Dermis microvascular lymphatic vessel endothelial cell (primary cell): ENCODE measurements around the gene SRPK2. TPM values are rescaled to one million over a fixed set of nuclear protein-coding genes. Genes with fewer than 3 reads are reported as not detected.
"Not testable (repeated sequence)": the region's sequence is repeated elsewhere in the genome, so short reads cannot be mapped to it uniquely, and the experiment has no call there.

Experiments used
- DNase-seq, 2 donors: peaks; one replicate each; pipeline versions ENCODE4 v3.0.0 to v3.0.0-alpha.2; 2010; ENCODE audit warnings: low read depth in 2 of 2
- total RNA-seq: library from RNA; depleted of rRNA; stranded (reverse); fragments of >200 nt; gene quantifications from 2 replicates; pipeline ENCODE4 v1.2.1, GENCODE V29; 2014

SRPK2 gene
- total RNA-seq, 1 donor from 2014 or later = 51.9 TPM

- not testable (repeated sequence) for DNase-seq
Observed at GRCh38 chr7:105194959-105195358, 193.8 kb downstream of the SRPK2 start.

DNA sequence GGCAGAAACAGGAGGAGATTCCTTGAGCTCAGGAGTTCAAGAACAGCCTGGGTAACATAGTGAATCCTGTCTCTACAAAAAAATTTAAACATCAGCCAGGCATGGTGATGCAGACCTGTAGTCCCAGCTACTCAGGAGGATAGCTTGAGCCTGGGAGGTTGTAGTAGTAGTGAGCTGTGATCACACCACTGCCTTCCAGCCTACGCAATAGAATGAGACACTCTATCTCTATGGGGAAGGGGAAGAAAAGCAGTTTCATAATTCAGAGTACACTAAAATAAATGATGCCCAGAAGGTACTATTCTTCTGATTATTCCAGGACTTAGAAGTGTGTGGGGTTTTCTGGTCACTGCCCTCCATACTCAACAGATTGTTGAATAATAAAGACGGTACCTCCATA, 197.4 kb downstream of the SRPK2 start:
- DNase-seq = no peak

- DNase-seq = no peak
Observed at GRCh38 chr7:105189859-105190492, 198.7 kb downstream of the SRPK2 start.

- no peak for DNase-seq
Observed at GRCh38 chr7:105188201-105188600, 200.5 kb downstream of the SRPK2 start.

DNA sequence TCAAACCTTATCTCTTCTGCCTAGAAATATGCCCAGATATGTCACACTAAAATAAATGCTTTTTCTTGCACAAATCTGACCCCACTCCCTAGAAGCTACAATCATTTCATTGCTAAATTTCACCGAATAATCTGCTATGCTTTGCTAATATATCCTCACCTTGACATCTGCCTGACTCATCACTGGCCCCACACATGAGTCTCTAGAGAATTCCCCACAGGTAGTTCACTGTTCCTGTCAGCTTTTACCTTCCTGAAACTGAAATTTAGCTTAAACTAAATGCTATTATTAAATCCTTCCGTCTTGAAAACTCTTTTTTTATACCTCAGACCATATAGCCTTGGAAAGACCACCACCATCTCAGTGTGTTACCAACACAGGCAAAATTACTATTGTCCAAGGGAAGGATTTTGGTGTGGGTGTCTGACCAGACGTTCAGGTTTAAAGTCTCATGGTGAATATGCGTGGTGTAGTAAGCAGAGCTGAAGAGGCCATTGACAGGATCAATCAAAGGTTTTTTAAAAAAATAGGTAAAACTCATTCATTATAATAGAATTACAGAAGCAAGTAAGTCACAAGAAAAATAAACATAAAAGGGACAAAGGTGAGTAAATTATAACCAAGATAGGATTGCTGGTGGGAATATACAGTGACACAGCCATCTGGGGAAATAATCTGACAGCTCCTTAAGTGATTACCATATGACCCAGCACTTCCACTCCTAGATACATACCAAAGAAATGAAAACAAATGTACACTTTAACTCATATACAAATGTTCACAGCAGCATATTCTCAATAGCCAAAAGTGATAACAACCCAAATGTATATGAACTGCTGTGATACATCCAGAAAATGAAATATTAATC, 201.2 kb downstream of the SRPK2 start:
- DNase-seq = no peak

GRCh38 chr7:105185290-105186010, 203.3 kb downstream of the SRPK2 start:
- no peak for DNase-seq

GRCh38 chr7:105180002-105180401, 208.7 kb downstream of the SRPK2 start:
- DNase-seq = no peak

DNA sequence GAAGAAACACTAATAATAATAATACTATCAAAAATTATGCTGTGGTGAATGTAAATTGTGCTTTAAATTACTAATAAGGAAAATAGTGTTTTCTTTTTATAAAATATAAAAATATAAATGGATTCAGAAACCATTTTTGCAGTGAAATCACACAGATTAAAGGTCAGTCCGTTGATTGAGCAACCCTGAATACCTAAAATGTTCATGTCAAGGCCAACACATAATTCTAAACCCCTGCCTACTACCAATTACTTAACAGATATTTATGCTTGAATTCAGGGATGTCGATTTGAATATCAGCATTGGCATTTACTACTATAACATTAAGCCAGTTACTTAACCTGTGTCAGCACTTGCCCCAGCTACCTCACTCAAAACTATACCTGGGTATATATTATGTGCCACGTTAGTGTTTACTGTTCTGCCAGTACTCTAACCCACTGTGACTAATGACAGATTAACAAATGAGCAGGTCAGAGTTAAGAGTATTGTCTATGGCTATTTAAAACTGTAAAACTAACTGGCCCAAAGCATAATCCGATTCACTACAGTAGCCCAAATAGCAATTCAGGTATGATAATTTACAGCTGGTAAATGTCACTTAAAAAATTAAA, 209.7 kb downstream of the SRPK2 start:
- no peak for DNase-seq

GRCh38 chr7:105178177-105178576, 210.5 kb downstream of the SRPK2 start:
- no peak for DNase-seq

DNA sequence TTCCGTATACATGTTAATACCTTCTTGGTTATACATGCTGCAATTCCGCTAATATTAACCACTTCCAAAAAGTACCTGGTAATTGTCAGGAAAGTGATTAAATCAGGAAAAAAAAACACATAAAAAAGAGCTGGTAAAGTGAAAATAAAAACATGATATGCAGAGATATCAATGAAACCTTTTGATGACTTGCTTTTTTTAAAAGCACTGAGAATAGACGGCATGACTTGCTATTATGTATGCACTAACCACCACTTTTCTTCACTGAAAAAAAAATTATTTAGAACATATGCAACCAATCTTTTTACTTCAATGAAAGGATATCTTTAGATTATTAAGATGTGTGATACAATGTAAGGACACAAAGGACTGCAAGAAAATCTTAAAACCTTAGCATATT, 211.7 kb downstream of the SRPK2 start:
- DNase-seq = no peak

GRCh38 chr7:105173586-105173985, 215.1 kb downstream of the SRPK2 start:
- no peak for DNase-seq

DNA sequence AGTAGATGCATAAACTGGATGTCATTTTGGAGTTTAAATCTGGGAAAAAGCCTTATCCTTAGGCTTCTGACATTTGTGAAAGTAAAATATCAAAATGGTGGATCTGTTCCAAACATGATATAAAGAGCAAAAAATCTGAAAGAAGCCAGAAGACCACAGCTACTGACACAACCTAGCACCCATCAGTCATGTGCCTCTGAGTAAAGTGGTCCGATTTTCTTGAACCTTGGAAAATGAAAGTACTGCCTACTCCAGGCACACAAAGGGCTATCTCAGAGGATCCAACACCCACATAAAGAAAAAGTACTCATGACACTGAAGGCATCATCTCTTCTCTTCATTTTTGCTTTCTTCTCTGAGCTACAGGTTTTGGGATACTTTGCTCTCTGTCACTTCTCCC, 224.0 kb downstream of the SRPK2 start:
- no peak for DNase-seq

DNA sequence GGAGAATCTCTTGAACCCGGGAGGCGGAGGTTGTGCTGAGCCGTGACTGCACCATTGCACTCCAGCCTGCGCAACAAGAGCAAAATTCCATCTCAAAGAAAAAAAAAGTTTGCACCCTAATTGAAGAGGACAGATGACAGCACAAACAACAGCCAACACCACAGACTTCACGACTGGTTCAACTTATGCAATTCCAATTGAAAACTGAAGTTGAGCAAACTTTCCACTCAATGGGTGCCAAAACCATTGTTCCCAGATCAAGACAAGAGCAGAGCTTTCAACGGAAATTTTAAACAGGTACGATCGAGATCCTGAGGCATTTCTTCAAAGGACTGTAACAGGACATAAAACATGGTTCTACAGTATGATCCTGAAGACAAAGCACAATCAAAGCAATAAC, 225.0 kb downstream of the SRPK2 start:
- no peak for DNase-seq

DNA sequence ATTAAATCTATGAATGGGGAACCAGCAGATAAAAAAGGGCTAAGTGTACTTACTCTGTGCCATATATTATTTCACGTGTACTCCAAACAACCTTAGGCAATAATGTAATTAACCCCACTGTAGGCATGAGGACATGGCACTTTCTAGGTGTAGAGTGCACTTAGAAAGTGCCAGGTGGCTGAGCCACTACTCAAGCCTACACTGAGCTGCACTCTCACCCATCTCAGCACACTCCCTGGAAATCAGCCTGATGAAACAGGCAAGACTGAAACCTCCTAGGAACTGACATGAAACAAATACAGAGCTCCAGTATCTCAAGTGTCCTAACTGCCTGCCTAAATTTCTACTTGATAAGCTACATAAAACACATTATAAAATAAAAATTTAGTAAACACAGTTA, 227.4 kb downstream of the SRPK2 start:
- no peak for DNase-seq

GRCh38 chr7:105157278-105157677, 231.4 kb downstream of the SRPK2 start:
- no peak for DNase-seq

DNA sequence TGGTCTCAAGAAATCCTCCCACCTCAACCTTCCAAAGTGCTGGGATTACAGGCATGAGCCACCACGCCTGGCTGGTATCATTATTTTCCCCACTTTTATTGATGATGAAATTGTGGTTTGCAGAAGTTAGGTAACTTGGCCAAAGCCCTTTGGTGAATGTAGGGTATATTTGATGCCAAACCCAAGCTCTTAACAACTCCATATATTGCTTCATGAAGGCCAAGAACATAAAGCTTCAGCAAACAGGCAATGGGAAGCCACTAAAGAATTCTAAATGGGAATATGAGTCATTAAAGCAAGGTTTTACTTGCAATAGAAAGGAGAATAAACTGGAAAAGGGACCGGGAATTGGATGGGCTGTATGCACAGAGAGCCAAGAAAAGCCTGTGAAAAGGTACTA, 232.0 kb downstream of the SRPK2 start:
- no peak for DNase-seq

GRCh38 chr7:105154084-105154483, 234.6 kb downstream of the SRPK2 start:
- DNase-seq = peak in 1 of 2 donors; percentile 66

GRCh38 chr7:105153531-105153930, 235.2 kb downstream of the SRPK2 start:
- no peak for DNase-seq

DNA sequence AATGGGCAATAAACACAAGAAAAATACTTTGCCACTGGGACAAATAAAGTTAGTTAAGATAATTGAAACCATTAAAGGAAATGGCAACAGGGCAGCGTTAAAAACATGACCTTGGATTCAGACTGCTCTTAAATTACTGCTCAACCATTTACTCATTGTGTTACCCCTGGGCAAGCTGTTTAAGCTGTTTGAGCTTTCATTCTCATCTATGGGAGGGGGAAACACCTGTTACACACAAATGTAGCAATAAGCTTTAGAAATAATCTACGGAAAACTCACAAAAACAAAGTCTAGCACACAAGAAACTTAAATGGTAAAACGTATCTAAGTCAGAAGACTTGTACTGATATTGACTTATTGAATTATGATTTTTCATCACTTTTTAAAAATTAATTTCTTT, 237.6 kb downstream of the SRPK2 start:
- DNase-seq = no peak

GRCh38 chr7:105149827-105150226, 238.9 kb downstream of the SRPK2 start:
- DNase-seq = peak in 1 of 2 donors; percentile 61

- peak in 1 of 2 donors; percentile 40 for DNase-seq
Observed at GRCh38 chr7:105141068-105141467, 247.7 kb downstream of the SRPK2 start.

DNA sequence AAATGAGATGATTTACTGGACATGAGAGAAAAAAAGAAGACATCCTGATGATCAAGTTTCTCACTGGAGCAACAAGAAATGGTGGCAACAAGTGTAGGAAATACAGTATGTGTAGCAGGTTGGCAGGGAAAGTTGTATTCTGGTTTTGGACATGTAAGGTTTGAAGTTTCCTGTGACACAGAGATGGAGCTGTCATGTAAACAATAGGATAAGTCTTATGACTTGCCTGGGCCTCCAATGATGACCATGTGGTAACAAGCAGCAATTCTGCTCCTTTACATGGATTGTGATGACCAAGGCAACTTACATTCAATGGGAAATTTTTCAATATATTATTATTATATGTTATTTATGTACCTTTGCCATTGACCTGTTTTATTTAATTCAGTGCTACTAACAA, 249.3 kb downstream of the SRPK2 start:
- DNase-seq = peak in 1 of 2 donors; percentile 35
